CD4-positive, alpha-beta T cell treated with Interleukin-4 for 4 hours (primary cell): ENCODE results near the gene OR10H1.
A peak's percentile ranks its signal among the peaks of the same experiment; 100 is the strongest.
"Not testable (repeated sequence)": the region's sequence is repeated elsewhere in the genome, so short reads cannot be mapped to it uniquely, and the experiment has no call there.

Source experiments
- DNase-seq: peaks from one replicate; pipeline ENCODE4 v3.0.0-alpha.2; 2020

OR10H1 gene, protein sequence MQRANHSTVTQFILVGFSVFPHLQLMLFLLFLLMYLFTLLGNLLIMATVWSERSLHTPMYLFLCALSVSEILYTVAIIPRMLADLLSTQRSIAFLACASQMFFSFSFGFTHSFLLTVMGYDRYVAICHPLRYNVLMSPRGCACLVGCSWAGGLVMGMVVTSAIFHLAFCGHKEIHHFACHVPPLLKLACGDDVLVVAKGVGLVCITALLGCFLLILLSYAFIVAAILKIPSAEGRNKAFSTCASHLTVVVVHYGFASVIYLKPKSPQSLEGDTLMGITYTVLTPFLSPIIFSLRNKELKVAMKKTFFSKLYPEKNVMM

DNA sequence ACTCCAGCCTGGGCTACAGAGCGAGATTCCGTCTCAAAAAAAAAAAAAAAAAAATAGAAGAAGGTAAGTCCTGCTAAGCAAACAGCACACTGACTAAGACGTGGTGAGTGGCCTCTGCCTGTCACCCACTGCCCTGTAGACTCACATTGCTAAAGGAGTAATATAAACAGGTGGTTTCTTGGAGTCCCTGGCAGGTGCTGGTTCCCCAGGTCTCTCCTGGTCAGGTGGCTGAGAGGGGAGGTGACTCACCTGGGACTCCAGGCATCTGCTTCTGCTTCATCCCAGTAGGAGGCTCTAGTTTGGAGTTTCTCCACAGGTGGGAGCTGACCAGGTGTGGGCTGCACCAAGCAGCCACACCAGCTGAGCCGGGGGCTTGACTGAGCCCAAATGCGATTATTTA lies at the start of gene OR10H1:
Gene OR10H1, minus strand, starts transcription at position 359 of the 400 bp plus-strand sequence. CDS start 7,627 bp downstream, outside the sequence.
- DNase-seq, result no peak

DNA sequence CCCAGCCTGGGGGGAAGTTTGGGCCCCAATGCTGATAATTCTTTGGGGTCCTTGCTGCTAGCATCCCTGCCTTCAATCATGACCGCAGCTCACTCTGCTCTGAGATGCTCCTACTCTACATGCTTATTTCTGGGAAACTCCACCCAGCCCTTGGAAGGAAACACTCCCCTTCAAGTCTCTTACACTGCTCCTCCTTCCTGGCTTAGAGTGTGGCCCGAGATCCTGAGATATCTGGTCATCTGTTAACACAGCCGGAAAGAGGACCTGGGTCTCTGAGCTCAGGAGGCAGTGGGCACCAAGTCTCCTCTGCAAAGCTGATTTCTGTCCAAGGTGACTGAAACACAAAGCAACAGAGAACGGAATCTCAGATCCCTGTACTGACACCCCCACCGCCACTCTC lies 49.4 kb upstream of the OR10H1 start:
- DNase-seq, result no peak

DNA sequence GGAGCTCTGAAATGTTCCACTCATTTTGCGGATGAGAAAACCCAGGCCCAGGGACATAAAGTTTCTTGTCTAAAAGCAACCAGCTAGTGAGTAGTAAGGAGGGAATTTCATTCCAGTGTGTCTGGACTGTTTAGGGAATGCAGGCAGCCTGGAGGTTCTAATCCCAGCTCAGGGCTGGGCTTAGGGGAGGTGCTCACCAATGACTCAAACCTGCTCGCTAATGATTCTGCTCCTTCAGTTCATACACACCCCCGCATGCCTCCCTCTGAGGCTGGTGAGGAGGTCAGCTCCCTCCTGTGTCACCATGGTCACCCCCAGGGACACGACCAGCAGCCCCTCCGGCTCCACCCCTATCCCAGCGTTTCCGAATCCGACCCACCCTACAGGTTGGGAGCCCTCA lies 47.8 kb upstream of the OR10H1 start:
- DNase-seq, result no peak

DNA sequence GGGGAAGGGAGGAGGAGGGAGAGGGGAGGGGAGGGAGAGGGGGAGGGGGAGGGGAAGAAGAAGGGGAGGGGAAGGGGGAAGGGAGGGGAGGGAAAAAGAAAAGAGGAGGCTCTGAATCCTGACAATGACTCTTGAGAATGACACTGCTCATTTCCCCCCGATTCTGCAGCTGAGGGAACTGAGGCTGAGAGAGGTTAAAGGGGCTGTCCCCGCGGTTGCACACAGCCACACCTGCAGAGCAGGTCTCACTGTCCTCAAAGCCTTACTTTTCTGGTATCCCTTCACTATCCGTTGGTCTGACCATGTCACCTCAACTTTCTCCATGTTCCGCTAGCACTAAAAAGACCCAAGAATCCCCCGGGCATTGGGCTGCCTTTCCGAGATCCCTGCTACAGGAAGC lies 47.0 kb upstream of the OR10H1 start:
- DNase-seq, result no peak

DNA sequence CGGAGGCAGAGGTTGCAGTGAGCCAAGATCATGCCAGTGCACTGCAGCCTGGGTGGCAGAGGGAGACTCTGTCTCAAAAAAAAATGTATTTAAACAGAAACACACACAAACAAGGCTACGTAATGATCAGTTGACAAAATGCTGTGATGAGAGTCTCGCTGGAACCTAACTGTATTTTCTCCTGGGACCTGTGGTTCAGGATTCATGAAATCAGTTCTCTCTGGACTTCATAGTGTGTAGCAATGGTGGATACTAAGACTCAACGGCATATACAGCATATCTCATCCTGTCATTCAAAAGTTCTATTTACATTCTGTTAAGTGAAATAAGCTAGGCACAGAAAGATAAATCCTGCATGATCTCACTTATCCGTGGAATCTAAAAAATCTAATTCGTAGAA lies 45.1 kb upstream of the OR10H1 start:
- no peak for DNase-seq

DNA sequence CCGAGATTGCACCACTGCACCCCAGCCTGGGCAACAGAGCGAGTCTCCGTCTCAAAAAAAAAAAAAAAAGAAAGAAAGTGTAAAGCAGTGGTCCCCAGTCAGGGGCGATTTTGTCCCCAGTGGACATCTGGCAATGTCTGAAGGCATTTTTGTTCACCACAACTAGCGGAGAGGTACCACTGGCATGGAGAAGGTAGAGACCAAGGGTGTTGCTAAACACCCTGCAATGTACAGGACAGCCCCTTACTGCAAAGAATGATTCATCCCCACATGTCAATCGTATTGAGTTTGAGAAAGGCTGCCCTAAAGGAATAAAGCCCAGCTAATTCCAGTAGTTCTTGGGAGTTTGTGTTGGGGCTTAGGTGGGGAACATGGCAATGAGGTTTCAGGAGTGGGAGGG lies 43.7 kb upstream of the OR10H1 start:
- DNase-seq, result no peak

DNA sequence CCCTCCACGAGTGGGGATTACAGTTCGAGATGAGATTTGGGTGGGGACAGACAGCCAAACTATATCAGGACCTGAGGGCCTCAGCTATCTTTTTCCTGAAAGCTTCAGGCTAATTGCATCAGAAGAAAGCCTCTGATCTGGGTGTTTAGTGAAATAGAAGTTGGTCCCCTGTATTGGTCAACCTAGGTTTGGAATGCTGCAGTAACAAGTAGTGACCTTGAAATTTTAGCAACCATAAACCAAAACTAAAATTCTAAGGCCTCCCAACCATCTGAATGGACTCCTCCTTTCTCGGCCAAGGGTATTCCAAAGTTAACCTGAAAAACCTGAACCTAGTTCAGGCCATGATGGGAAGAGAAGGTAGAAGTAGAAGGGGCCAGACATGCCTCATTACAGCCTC lies 34.9 kb upstream of the OR10H1 start:
- no peak for DNase-seq

DNA sequence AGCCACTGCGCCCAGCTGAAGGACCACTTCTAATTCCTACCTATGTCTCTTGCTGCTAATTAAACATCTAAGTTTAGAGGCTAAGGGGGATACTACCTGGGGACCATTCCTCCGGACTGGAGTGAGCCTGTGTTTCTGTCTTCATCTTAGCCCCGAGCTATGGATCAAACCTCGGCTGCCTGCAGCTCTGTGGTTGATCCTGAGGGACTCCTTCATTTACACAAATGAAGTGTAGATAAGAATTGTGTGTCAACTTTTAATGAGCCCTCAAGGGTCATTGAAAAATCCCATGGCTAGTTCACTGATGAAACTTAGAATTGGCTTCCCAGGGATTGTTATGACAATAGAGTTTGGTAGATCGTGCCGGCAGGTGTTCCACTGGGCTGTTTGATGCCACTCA lies 31.5 kb upstream of the OR10H1 start:
- DNase-seq, result no peak

DNA sequence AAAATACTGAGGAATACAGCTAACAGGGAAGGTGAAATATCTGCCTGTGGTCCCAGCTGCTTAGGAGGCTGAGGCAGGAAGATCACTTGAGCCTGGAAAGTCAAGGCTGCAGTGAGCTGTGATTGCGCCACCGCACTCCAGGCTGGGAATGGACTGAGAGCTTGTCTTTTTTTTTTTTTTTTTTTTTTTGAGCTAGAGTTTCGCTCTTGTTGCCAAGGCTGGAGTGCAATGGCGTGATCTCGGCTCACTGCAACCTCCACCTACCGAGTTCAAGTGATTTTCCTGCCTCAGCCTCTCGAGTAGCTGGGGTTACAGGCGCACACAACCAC lies 28.4 kb upstream of the OR10H1 start:
- not testable (repeated sequence) for DNase-seq

DNA sequence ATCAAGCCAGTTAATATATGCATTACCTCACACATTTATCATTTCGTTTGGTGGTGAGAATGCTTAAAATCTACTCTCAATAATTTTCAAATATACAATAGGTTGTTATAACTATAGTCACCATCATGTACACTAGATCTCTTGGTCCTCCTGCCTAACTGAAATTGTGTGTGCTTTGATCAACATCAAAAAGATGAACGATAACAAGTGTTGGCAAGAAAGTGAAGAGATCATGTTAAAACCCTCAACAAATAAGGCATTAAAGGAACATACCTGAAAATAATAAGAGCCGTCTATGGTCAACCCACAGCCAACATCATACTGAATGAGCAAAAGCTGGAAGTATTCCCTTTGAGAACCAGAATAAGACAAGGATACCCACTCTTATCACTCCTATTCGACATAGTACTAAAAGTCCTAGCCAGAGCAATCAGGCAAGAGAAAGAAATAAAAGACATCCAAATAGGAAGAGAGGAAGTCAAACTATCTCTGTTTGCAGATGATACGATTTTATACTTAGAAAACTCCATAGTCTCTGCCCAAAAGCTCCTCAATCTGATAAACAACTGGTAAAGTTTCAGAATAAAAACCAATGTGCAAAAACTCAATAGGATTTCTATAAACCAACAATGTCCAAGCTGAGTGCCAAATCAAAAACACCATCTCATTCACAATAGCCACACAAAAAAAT lies 27.9 kb upstream of the OR10H1 start:
- no peak for DNase-seq

DNA sequence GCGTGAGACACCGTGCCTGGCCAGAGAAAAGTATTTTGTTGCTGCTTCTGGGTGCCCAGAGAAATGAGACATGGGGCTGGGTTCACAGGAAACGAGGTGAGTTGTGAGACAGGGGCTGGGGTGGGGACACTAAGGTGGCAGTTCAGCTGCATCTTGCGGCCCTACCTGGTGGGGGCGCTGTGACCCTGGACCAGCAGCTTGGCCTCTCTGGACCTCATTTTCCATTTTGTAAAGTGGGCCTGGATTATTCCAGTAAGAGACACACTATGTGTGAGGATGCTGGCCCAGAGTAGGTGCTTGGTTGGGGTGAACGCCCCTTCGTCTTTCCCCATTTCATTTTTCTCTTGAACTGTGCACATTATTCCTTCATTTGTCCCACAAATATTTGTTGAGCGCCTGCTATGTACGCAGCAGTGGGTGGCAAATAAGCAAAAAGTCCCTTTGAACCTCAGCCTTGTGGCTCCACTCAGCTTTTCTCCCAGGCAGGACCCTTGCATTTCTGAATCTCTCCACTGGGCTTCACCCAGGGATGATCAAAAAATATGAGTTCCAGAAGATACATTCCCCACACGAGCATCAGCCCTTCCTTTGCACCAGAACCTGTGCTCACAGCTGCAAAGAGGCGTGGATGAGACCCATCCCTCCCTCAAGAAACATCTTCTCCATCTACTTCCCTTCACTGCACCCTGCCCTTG lies 26.6 kb upstream of the OR10H1 start:
- DNase-seq, result no peak

DNA sequence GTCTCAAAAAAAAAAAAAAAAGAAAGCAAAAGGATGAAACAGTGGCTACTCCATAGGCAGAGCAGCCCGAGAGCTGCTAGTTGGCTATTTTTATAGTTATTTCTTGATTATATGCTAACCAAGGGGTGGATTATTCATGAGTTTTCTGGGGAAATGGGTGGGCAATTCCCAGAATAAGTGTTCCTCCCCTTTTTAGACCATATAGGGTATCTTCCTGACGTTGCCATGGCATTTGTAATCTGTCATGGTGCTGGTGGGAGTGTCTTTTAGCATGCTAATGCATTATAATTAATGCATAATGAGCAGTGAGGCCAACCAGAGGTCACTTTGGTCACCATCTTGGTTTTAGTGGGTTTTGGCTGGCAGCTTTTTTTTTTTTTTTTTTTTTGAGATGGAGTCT lies 25.4 kb upstream of the OR10H1 start:
- no peak for DNase-seq

DNA sequence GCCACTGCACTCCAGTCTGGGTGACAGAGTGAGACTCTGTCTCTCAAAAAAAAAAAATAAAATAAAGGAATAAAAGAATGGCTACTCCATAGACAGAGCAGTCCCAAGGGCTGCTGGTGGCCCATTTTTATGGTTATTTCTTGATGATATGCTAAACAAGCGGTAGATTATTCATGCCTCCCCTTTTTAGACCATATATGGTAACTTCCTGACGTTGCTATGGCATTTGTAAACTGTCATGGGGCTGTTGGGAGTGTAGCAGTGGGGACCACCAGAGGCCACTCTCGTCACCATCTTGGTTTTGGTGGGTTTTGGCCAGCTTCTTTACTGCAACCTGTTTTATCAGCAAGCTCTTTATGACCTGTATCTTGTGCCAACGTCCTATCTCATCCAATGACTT lies 24.4 kb upstream of the OR10H1 start:
- DNase-seq, result not testable (repeated sequence)

DNA sequence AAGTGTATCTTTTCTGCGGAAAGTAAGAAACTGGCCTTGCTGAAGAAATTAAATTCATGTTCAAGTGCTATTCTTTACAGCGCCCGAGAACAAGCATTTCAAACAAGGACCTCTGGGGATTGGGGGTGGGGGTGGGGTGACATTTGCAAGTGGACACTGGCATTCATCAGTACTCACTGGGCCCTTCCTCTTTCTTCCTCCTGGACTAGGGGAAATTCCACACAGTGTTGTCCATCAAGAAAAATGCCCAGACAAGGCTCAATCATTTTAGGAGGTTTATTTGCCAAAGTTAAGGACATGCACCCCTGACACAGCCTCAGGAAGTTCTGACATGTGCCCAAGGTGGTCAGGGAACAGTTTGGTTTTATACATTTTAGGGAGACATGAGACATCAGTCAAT lies 22.9 kb upstream of the OR10H1 start:
- no peak for DNase-seq

DNA sequence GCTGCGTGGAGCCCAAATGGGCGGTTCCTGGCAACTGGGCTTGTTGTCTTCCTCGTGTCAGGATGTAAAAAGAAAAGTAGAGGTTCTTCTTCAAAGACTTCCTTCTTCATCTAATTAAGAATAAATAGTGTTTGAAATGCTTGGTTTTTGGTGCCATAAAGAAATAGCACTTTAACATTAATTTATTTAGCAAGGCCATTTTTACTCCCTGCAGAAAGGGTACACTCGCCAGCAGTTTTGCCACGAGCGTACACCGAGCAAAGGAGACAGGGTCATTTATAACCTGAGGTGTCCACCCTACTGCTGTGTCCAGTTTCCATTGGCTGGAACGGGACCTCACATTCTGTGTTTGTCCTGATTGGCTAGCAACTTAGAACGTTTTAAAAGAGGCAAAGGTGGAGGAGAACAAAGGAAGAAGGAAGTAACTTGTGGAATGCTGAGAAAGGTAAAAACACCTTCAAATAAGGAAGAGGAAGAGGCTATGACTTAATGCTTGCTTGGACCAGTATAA lies 21.8 kb upstream of the OR10H1 start:
- DNase-seq, result peak; percentile 4

DNA sequence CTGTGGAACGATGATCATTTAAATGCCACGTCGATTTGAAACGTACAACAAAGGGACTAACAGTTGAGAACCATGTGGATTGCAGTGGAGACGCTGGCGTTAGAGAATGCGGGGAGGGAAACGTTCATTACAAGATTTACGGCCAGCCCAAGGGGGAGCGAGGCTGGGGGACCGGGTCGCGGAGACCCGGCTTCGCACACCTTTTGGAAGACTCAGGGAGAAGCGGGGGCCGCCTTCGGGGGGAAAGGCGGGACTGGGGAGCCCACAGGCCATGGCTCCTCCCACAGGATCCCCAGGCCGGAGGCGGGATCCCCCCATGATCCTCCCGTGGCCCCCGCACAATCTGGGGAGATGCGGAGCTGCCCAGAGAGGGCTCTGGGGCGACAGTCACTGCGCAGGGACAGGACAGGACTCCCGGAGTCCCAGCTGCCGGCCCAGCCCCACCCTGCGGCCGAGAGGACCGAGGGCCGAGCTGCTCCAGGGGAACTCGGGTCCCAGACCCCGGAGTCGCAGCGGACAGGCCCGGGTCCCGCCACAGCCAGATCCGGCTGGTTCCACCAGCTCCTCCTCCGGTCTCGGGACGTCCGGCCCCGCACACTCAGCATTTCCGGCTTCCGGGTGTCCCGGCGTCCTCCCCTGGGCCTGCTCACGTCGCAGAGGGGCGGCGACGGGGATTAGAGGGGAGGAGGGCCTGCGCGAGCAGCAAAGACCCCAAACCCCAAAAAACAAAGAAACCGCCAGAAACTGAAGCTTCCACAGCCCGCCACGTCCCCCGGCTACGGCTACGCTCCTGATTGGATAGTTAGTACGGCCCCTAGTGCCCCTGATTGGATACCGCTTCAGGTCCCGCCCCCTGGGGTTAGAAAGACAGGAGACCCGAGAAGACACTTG lies 21.1 kb upstream of the OR10H1 start:
- DNase-seq, result peak; percentile 95

DNA sequence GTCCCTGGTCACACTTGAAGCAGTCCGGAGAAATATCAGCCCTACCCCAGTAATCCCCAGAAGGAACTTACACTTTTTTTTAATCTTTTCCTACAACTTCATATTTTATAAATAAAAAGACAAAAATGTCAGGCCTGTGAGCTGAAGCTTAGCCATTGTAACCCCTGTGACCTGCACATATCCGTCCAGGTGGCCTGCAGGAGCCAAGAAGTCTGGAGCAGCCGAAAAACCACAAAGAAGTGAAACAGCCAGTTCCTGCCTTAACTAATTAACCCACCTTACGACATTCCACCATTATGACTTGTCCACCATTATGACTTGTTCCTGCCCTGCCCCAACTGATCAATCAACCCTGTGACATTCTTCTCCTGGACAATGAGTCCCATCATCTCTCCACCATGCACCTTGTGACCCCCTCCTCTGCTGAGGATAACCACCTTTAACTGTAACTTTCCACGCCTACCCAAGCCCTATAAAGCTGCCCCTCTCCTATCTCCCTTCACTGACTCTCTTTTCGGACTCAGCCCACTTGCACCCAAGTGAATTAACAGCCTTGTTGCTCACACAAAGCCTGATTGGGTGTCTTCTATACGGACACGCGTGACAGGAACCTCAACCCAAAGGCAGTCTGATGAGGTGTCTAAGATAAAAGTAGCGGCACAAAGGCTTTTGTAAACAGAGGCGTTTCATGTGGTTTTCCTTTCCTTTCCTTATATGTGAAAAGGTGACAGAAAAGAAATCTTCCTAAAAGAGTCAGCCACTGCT lies 20.3 kb upstream of the OR10H1 start:
- peak; percentile 89 for DNase-seq

DNA sequence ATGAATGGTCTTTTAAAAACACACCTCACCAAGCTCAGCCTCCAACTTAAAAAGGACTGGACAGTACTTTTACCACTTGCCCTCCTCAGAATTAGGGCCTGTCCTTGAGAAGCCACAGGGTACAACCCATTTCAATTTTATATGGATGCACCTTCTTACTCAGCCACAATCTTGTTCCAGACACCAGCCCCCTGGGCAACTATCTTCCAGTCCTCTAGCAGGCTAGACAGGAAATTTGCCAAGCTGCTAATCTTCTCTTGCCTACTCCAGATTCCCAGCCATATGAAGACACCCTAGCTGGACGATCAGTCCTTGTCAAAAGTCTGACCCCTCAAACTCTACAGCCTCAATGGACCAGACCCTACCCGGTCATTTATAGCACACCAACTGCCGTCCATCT lies 18.8 kb upstream of the OR10H1 start:
- DNase-seq, result not testable (repeated sequence)

DNA sequence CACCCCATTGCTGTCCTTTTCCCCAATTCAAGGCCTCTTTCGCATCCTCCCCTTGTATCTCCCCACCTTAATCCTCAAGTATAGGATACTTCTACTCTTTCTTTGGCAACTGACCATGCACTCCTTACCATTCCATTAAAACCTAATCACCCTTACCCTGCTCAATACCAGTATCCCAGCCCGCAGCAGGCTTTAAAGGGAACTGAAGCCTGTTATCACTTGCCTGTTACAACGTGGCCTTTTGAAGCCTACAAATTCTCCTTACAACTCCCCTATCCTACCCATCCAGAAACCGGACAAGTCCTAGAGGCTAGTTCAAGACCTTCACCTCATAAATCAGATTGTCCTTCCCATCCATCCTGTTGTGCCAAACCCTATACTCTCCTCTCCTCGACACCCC lies 16.2 kb upstream of the OR10H1 start:
- no peak for DNase-seq

DNA sequence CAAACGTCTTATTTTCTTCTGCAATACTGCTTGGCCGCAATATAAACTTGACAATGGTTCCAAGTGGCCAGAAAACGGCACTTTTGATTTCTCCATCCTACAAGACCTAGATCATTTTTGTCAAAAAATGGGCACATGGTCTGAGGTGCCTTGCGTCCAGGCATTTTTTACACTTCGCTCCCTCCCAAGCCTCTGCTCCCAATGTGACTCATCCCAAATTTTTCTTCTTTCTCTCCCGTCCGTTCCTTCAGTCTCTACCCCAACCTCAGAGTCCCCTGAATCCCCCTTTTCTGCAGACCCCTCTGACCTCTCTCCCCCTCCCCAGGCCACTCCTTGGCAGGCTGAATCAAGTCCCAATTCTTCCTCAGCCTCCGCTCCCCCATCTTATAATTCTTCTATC lies 14.3 kb upstream of the OR10H1 start:
- no peak for DNase-seq

DNA sequence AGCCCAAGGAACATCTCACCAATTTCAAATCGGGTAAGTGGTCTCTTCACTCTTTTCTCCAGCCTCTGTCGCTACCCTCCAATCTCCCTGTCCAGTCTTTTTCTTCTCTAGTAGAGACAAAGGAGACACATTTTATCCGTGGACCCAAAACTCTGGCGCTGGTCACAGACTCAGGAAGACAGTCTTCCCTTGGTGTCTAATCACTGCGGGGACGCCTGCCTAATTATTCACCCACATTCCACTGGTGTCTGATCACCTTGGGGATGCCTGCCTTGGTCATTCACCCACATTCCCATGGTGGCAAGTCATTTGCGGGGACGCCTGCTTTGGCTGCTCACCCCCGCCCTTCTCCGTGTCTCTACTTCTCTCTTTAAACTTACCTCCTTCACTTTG lies 13.8 kb upstream of the OR10H1 start:
- DNase-seq, result no peak

DNA sequence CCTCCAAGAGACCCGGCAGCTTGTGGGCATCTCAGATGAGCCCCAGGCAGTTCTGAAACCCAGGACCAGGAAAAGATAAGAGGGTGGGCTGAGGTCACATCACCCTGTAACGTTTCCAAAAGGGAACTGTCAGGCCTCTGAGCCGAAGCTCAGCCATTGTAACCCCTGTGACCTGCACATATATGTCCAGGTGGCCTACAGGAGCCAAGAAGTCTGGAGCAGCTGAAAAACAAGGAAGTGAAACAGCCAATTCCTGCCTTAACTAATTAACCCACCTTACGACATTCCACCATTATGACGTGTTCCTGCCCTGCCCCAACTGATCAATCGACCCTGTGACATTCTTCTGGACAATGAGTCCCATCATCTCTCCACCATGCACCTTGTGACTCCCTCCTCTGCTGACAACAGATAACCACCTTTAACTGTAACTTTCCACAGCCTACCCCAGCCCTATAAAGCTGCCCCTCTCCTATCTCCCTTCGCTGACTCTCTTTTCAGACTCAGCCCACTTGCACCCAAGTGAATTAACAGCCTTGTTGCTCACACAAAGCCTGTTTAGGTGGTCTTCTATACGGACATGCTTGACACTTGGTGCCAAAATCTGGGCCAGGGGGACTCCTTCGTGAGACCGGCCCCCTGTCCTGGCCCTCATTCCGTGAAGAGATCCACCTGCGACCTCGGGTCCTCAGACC lies 13.3 kb upstream of the OR10H1 start:
- not testable (repeated sequence) for DNase-seq
